ENCODE results near the gene VCP.

VCP gene

DNA sequence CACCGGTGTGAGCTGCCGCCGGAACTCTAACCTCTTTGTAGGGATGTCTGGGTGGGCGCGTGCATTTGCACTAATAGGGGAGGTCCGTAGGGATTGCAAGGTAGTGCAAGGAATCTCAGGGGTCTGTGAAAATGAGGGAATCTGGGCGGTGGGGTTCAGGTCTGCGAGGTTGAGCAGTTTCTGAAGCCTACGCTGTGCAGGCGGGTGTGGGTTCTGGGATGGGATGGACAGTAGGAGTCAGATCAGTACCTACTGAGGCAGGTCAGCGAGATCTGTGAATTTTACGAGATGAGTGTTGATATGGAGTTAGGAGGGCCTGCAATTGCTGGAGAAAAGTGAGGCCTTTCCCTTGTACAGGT is 44.1 kb upstream of the VCP start (continued):
- TF ChIP-seq SCRT1 (tag by site-specific recombination; IDR thresholded peaks at IDR 0.05; ENCODE audit: borderline replicate concordance) (no peak), ZNF600 (tag by site-specific recombination; IDR thresholded peaks at IDR 0.05) (peak; percentile 96)

DNA sequence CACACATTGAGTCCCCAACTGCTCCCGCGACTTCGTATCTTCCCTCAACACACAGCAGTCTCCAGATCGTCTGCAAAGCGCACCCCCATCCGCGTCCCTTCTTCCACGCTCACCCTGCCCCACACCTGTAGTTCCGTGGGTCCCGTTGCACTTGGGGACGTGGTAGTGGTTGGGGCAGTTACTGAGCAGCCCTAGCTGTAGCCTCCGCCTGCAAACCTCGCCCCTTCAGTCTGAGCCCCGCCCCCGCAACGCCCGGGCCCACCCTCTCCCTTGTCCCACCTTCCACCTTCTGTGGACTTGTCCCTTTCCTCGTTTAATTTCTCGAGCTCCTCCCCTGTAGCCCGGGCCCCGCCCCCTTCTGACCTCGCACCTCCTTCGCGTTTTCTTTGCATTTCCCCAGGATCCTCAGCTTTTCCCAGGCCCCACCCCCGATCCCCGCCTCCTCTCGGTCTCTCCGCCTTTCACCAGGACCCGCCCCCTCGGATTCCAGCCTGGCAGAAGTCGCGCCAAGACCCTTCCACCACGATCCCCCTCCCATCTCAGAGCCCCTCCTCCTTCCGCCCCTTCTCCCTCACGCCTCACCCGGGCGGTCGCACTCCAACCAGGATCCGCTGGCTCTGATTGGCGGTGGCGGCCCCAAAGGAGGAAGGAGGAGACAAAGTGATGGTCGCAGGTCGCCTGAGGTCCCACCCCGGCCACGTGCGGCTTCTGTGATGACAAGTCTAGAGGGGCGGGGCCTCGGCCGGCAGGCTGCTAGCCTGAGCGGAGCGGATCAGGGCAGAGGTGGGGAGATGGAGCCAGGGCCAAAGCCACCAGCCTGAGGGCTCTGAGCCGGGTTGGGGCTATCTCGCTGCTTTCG is 43.5 kb upstream of the VCP start, which contains the start of gene ATOSB:
Gene ATOSB, minus strand, starts transcription at position 183 of the 859 bp plus-strand sequence. CDS start 7,588 bp downstream, outside the sequence.
- POLR2A ChIA-PET = interaction anchor here (0.5 to 4.3 kb wide), 17 partner anchors 13 to 1258 kb away, joined by 3 to 92 read pairs (median 4); partner anchors contain the start of genes CCDC107, FANCG, PIGO and RMRP
- peak within 1 kb of the TSS; percentile 18; the same call in 1 of the 2 replicates for H3K27ac ChIP-seq (ENCODE audit: extremely low read depth, low read depth, low read length)
- H3K9me3 ChIP-seq (ENCODE audit: control insufficient read depth, insufficient read depth, low read depth, low read length) = no peaks in the 10 kb centered on the region
- CTCF ChIA-PET = interaction anchor here (0.6 to 6.8 kb wide), 12 partner anchors 18 to 437 kb away, joined by 3 to 58 read pairs (median 4); partner anchors contain the start of genes PIGO and RUSC2
- no peaks in the 10 kb centered on the region for H3K36me3 ChIP-seq (ENCODE audit: control insufficient read depth in 2 of 2, insufficient read depth in 1 of 2, low read length in 2 of 2)
- peak within 1 kb of the TSS; percentile 48 for H3K4me3 ChIP-seq (ENCODE audit: low read depth, low read length)
- peaks cover 15% of the 10 kb centered on the region for H3K4me1 ChIP-seq (ENCODE audit: control insufficient read depth, insufficient read depth, low read length)
- TF ChIP-seq ZNF692 (tag by site-specific recombination; IDR thresholded peaks at IDR 0.05) = peak; percentile 100
- no peak for TF ChIP-seq ZNF37A (tag by site-specific recombination; IDR thresholded peaks at IDR 0.05)
- no peak for TF ChIP-seq ZBTB21 (tag by site-specific recombination; IDR thresholded peaks at IDR 0.05)
- TF ChIP-seq ZNF629 (tag by site-specific recombination; IDR thresholded peaks at IDR 0.05) = 0 out of 2 replicates have a peak, but pooled peaks have one; percentile 8
- TF ChIP-seq ZNF366 (tag by site-specific recombination; conservative IDR thresholded peaks at IDR 0.05) = peak; percentile 79
- TF ChIP-seq ZNF701 (tag by site-specific recombination; IDR thresholded peaks at IDR 0.05) = no peak
- peak; percentile 45; the same call in 1 of the 2 replicates for TF ChIP-seq ZBTB20 (tag by site-specific recombination; IDR thresholded peaks at IDR 0.05)
- TF ChIP-seq ZNF169 (tag by site-specific recombination; IDR thresholded peaks at IDR 0.05) = no peak
- TF ChIP-seq ZNF529 (tag by site-specific recombination; IDR thresholded peaks at IDR 0.05; ENCODE audit: insufficient replicate concordance) = no peak
- 0 out of 2 replicates have a peak, but pooled peaks have one; percentile 32 for TF ChIP-seq PRDM1 (tag by site-specific recombination; IDR thresholded peaks at IDR 0.05)
- TF ChIP-seq ZFHX2 (tag by site-specific recombination; conservative IDR thresholded peaks at IDR 0.05) = peak; percentile 76
- no peak for TF ChIP-seq ZNF473 (tag by site-specific recombination; IDR thresholded peaks at IDR 0.05)
- peak; percentile 29 for TF ChIP-seq OSR2 (tag by site-specific recombination; IDR thresholded peaks at IDR 0.05)
- TF ChIP-seq, protein P1, sequence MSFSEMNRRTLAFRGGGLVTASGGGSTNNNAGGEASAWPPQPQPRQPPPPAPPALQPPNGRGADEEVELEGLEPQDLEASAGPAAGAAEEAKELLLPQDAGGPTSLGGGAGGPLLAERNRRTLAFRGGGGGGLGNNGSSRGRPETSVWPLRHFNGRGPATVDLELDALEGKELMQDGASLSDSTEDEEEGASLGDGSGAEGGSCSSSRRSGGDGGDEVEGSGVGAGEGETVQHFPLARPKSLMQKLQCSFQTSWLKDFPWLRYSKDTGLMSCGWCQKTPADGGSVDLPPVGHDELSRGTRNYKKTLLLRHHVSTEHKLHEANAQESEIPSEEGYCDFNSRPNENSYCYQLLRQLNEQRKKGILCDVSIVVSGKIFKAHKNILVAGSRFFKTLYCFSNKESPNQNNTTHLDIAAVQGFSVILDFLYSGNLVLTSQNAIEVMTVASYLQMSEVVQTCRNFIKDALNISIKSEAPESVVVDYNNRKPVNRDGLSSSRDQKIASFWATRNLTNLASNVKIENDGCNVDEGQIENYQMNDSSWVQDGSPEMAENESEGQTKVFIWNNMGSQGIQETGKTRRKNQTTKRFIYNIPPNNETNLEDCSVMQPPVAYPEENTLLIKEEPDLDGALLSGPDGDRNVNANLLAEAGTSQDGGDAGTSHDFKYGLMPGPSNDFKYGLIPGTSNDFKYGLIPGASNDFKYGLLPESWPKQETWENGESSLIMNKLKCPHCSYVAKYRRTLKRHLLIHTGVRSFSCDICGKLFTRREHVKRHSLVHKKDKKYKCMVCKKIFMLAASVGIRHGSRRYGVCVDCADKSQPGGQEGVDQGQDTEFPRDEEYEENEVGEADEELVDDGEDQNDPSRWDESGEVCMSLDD (tag by site-specific recombination; IDR thresholded peaks at IDR 0.05) = no peak
- TF ChIP-seq SCRT2 (tag by site-specific recombination; IDR thresholded peaks at IDR 0.05) = 0 out of 2 replicates have a peak, but pooled peaks have one; percentile 14
- peak; percentile 71; the same call in 1 of the 2 replicates for TF ChIP-seq KLF10 (tag by site-specific recombination; IDR thresholded peaks at IDR 0.05)
- peak; percentile 38; the same call in 1 of the 2 replicates for TF ChIP-seq WT1 (tag by site-specific recombination; IDR thresholded peaks at IDR 0.05)
- TF ChIP-seq SP7 (tag by site-specific recombination; IDR thresholded peaks at IDR 0.05) = no peak; the same call in 1 of the 2 replicates
- TF ChIP-seq, protein P2, sequence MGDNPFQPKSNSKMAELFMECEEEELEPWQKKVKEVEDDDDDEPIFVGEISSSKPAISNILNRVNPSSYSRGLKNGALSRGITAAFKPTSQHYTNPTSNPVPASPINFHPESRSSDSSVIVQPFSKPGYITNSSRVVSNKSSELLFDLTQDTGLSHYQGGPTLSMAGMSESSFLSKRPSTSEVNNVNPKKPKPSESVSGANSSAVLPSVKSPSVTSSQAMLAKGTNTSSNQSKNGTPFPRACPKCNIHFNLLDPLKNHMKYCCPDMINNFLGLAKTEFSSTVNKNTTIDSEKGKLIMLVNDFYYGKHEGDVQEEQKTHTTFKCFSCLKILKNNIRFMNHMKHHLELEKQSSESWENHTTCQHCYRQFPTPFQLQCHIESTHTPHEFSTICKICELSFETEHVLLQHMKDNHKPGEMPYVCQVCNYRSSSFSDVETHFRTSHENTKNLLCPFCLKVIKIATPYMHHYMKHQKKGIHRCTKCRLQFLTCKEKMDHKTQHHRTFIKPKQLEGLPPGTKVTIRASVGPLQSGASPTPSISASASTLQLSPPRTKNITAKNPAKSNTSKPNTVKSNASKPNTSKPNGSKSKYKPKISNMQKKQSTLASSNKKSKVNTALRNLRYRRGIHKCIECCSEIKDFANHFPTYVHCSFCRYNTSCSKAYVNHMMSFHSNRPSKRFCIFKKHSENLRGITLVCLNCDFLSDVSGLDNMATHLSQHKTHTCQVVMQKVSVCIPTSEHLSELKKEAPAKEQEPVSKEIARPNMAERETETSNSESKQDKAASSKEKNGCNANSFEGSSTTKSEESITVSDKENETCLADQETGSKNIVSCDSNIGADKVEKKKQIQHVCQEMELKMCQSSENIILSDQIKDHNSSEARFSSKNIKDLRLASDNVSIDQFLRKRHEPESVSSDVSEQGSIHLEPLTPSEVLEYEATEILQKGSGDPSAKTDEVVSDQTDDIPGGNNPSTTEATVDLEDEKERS (tag by site-specific recombination; IDR thresholded peaks at IDR 0.05) = no peak
- TF ChIP-seq SCRT1 (tag by site-specific recombination; IDR thresholded peaks at IDR 0.05; ENCODE audit: borderline replicate concordance) = 0 out of 2 replicates have a peak, but pooled peaks have one; percentile 9
- no peak for TF ChIP-seq ZSCAN23 (tag by site-specific recombination; IDR thresholded peaks at IDR 0.05)
- TF ChIP-seq, protein P3, sequence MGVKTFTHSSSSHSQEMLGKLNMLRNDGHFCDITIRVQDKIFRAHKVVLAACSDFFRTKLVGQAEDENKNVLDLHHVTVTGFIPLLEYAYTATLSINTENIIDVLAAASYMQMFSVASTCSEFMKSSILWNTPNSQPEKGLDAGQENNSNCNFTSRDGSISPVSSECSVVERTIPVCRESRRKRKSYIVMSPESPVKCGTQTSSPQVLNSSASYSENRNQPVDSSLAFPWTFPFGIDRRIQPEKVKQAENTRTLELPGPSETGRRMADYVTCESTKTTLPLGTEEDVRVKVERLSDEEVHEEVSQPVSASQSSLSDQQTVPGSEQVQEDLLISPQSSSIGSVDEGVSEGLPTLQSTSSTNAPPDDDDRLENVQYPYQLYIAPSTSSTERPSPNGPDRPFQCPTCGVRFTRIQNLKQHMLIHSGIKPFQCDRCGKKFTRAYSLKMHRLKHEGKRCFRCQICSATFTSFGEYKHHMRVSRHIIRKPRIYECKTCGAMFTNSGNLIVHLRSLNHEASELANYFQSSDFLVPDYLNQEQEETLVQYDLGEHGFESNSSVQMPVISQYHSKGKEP (tag by site-specific recombination; IDR thresholded peaks at IDR 0.05) = no peak
- TF ChIP-seq ZNF248 (tag by site-specific recombination; IDR thresholded peaks at IDR 0.05) = no peak
- TF ChIP-seq ZNF266 (tag by site-specific recombination; IDR thresholded peaks at IDR 0.05; ENCODE audit: low read depth) = no peak
- no peak for TF ChIP-seq SALL2 (tag by site-specific recombination; IDR thresholded peaks at IDR 0.05; ENCODE audit: borderline replicate concordance)
- no peak for TF ChIP-seq ZNF585B (tag by site-specific recombination; IDR thresholded peaks at IDR 0.05)
